Measurements from ENCODE around the gene TNRC6A.

- no peak for TF ChIP-seq FIP1L1 (IDR thresholded peaks at IDR 0.05; ENCODE audit: low read depth, low read length, poor library complexity, severe bottlenecking)
- no peak for TF ChIP-seq EP300 (IDR thresholded peaks at IDR 0.05; ENCODE audit: low read length)
- no peak for TF ChIP-seq MAZ (CRISPR knock-in tag; conservative IDR thresholded peaks at IDR 0.05 in 1 of 2, IDR thresholded peaks at IDR 0.05 in 1 of 2)
- TF ChIP-seq BCLAF1 (IDR thresholded peaks at IDR 0.05; ENCODE audit: borderline replicate concordance in 1 of 2, control insufficient read depth in 1 of 2, low read depth in 2 of 2, low read length in 1 of 2): no peak
- TF ChIP-seq ADNP (tag; IDR thresholded peaks at IDR 0.05): no peak
- TF ChIP-seq FOXM1 (IDR thresholded peaks at IDR 0.05; ENCODE audit: low read depth): no peak
- no peak for TF ChIP-seq FOXM1 (CRISPR knock-in tag; IDR thresholded peaks at IDR 0.05; ENCODE audit: low read depth)
Observed at GRCh38 chr16:24836836-24837235, 107.4 kb downstream of the TNRC6A start.
